Forelimb muscle (tissue), 1 donor: ENCODE results near the gene FSTL4. TPM values are rescaled to one million over a fixed set of nuclear protein-coding genes. Genes with fewer than 3 reads are reported as not detected.
A peak's percentile ranks its signal among the peaks of the same experiment; 100 is the strongest.
"Not testable (repeated sequence)": the region's sequence is repeated elsewhere in the genome, so short reads cannot be mapped to it uniquely, and the experiment has no call there.

Source experiments
- DNase-seq: peaks from one replicate; pipeline ENCODE4 v3.0.0-alpha.2; 2013; ENCODE audit warnings: low read depth
- polyA plus RNA-seq: library from polyadenylated mRNA; unstranded; fragments of 120-200 nt; gene quantifications from one replicate; pipeline ENCODE4 v1.2.1, GENCODE V29; 2013; ENCODE audit not compliant: insufficient read length

FSTL4 gene
- polyA plus RNA-seq, 1 donor: 3.6 TPM

DNA sequence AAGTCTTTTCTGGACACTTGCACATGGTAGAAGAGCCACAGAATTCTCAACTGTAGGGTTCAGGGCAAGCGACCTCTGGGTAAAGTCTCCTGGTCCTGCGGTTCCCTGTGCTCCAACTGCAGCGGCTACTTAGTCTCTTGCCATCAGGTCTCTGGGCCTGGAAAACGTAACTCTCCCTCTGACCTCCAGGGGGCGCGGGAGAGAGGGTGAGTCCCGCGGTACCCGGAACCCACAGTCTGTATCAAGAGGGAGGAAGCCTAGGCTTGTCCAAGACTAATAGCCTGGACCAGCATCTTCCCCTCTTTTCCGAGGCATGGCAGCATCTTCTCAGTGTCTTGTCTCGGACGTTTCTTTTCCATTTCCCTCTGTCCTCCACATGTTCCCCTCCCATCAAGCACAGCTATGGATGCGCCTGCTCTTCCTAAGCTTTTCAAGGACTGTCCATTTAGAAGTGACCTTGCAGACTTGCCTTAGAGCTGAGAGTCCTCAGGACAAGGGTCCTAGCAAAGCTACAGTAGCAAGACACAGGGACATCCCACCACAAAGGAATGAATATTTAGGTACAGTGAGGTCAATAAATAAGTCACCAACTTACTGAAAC, 59.3 kb downstream of the FSTL4 start:
- DNase-seq: no peak

DNA sequence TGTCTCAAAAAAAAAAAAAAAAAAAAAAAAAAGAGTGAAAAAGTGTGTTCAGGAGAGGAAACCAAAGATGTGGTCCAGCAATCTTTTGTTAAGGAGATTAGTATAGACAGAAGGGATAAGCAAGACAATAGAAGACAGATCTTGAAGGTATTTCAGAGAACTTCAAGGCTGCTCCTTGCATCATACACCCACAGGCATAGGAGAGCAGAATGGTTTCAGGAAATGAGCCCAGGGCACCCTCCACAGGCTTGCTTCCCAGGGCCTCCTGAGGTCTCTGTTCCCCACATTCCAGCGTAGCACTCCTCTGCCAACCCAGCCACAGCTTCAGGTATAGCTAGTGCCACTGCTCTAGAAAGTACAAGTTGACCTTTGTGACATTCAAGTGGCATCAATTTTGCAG, 65.8 kb downstream of the FSTL4 start:
- DNase-seq: no peak

- no peak for DNase-seq
Observed at GRCh38 chr5:133544346-133544745, 68.0 kb downstream of the FSTL4 start.

DNA sequence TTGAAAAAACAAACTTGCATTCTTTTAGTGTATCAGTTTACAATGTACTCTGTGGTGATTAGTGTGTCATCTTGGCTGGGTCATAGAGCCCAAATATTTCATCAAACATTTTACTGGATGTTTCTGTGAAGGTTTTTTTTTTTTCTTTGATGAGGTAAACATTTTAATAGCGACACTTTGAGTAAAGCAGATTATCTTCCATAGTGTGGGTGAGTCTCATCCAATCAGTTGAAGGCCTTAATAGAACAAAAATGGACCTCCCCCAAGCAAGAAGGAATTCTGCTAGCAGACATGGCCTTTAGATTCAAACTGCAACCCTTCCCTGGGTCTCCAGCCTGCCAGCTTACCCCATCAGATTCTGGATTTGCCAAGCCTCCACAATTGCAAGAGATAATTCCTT, 72.5 kb downstream of the FSTL4 start:
- DNase-seq: no peak

DNA sequence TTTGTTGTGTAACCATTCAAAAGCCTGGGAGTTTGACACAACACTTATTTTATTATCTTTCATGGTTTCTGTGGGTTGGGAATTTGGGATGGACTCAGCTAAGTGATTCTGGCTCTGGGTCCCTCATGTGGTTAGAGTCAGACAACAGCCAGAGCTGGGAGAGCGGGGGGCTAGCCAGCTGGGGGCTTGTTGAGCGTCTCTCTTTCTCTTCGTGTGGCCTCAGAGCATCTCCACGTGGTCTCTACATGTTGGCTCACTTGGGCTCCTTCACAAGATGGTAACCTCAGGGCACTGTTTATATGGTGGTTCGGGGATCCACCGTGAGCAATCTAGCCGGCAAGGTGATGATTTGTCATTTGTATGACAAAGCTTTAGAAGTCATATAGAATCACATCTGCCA, 73.6 kb downstream of the FSTL4 start:
- no peak for DNase-seq

DNA sequence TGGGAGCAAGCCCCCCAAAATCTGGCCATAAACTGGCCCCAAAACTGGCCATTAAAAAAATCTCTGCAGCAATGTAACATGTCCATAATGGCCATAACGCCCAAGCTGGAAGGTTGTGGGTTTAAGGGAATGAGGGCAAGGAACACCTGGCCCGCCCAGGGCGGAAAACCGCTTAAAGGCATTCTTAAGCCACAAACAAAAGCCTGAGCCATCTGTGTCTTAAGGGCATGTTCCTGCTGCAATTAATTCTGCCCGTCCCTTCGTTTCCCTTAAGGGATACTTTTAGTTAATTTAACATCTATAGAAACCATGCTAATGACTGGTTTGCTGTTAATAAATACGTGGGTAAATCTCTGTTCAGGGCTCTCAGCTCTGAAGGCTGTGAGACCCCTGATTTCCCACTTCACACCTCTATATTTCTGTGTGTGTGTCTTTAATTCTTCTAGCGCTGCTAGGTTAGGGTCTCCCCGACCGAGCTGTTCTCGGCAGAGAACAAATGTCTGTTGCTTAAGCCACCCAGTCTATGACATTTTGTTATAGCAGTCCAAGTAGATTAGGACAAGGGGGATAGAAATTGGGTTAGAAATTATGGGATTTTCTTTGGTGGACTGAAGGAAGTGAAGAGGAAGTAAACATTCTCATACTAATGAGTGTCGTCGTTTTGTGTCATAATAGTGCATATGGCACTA, 77.0 kb downstream of the FSTL4 start:
- DNase-seq: not testable (repeated sequence)

GRCh38 chr5:133534566-133534965, 77.8 kb downstream of the FSTL4 start:
- no peak for DNase-seq

DNA sequence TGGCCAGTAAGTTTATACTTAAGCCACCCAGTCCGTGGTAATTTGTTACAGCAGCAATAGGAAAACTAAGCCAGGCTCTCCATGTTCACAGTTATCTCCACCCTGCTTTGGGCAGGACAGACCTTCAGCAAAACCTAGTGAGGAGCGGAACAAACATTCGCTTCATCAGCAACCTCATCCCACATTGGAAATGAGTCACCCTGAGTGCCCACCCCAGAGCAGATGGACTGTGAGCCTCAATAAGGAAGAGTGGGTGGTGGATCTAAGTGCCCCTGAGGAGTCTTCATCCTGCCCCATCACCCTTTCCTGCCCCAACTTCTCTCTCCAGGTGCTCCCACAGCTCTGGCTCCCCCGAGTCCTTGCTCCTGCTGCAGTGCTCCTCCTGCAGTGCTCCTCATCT, 78.8 kb downstream of the FSTL4 start:
- no peak for DNase-seq

DNA sequence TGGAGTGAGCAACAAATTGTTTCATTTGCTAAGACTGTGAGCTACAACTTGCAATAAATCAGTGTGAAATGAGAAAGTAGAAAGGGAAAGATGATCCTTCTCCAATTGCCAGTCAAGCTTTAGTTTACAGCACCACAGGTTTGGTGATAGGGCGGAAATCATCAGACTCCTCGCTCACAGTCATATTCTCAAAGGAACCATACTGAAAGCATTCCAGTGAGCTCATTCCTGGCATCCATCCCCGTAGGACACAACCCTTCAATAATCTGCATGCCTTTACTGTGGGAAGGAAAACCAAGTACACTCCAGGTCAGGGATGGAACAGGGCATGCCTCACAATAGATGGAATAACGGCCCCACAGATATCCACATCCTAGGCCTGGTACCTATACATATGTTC, 80.7 kb downstream of the FSTL4 start:
- peak; percentile 47 for DNase-seq

GRCh38 chr5:133531178-133531577, 81.2 kb downstream of the FSTL4 start:
- no peak for DNase-seq

GRCh38 chr5:133530270-133530669, 82.1 kb downstream of the FSTL4 start:
- no peak for DNase-seq

GRCh38 chr5:133528841-133529240, 83.5 kb downstream of the FSTL4 start:
- DNase-seq: no peak

DNA sequence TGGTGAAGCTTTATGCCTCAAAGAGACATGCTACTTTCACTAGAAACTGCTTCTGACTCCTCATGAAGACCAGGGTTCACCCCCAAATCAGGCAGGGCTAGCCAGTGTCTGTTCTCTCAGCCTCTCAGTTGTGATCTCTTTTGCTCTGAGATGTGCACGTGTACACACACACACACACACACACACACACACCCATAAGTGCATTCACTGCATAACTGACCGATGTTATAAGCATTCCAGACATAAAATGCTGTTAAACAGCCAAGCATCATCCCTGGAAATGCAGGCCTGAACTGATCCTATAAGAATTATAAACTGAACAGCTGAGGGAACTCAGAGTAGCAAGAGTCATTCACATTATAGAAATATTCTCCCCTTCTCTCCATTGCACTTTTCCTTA, 85.0 kb downstream of the FSTL4 start:
- DNase-seq: peak; percentile 26

DNA sequence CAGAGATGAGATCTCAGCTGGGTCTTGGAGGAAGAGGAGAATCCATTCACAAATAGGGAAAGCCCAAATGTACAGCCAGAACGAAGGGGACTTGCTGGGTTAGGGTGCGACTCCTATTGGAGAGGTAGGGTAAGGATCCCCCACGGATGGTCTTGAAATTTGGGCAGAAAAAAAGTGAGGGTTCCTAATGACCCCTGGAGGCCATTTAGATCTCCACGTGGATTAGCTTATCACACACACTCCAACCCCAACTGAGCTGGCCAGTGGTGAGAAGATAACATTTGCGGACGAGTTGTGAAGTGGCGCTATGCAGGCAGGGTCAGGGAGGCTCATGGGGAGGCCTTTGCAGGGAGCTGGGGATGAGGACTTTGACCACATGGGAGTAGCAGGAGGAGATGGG, 86.0 kb downstream of the FSTL4 start:
- DNase-seq: no peak

GRCh38 chr5:133525126-133525525, 87.2 kb downstream of the FSTL4 start:
- DNase-seq: no peak

GRCh38 chr5:133524666-133525065, 87.7 kb downstream of the FSTL4 start:
- no peak for DNase-seq

DNA sequence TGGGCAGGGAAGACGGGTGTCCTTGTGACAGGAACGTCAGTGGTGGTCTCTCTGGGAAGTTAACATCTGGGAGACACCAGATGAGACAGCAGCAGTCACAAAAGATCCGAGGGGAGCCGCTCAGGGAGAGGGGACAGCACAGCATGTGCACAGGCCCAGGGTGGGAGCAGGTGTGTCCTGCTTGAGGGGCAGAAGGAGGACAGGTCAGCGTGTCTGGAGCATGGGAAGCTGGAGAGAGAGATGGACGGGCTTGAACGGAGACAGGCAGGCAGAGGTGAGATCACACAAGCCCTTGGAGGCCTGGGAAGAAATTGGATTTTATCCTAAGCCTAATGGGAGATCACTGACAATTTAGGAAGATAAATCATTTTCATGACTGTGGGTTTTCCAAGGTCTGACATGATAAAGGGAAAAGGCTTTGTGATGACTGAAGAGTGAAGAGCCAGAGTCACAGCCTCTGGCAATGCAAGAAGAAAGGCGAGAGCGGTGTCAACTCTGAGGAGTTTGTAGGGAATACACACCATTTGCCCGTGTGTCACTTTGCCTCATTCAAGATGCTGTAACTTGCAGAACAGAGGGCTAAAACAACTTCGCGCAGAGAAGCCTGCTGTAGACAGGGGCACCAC, 88.3 kb downstream of the FSTL4 start:
- no peak for DNase-seq

- DNase-seq: no peak
Observed at GRCh38 chr5:133523013-133523658, 89.2 kb downstream of the FSTL4 start.

GRCh38 chr5:133521801-133522200, 90.5 kb downstream of the FSTL4 start:
- DNase-seq: no peak

DNA sequence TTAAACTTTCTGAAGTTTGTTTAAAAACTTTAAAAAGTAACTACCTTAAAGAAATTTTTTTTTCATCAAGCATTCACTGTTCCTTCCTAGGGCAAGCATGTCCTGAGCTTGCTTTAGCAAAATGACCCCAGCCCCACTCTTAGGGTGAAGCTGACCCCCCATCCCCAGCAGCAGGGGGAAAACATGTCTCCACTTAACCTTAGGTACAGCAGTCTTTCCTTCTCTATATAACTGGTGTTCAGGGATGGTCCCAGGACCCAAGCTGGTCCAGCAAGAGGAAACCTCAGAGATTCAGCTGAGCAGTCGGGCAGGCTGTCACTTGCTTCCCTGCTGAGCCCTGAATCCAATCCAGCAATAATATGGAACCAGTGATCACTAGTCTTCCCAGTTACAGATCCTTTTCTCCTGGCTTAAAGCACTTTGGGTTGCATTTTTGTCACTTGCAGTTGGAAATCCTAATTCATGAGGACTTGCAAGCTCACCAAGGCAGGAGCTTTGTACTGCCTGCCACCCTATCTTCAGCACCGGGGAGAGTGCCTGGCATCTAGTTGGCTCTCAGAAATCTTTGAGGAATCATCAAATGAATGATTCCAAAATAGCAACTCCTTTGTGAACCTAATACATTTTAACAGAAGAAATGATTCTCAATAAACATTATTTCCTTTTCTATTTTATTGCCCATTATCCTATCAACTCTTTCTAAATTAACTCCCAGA, 91.2 kb downstream of the FSTL4 start:
- DNase-seq: no peak

GRCh38 chr5:133520062-133520461, 92.3 kb downstream of the FSTL4 start:
- no peak for DNase-seq

GRCh38 chr5:133519191-133519590, 93.2 kb downstream of the FSTL4 start:
- no peak for DNase-seq
